ENCODE measurements around the gene RAB43.

DNA sequence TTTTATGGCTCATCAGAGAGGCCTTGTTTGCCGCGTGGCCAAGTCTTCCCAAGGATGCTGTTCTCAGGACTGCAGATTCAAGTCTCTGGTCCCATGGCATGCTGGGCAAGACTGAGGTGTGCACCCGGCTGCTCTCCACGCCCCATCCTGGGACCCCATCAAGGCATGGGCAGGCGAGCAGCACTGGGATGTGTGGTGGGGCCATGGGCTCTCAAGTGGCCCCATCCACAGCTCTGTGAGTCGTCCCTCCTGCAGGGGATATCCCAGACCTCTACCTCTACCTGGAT lies 74.1 kb downstream of the RAB43 start:
- TF ChIP-seq, protein P1, sequence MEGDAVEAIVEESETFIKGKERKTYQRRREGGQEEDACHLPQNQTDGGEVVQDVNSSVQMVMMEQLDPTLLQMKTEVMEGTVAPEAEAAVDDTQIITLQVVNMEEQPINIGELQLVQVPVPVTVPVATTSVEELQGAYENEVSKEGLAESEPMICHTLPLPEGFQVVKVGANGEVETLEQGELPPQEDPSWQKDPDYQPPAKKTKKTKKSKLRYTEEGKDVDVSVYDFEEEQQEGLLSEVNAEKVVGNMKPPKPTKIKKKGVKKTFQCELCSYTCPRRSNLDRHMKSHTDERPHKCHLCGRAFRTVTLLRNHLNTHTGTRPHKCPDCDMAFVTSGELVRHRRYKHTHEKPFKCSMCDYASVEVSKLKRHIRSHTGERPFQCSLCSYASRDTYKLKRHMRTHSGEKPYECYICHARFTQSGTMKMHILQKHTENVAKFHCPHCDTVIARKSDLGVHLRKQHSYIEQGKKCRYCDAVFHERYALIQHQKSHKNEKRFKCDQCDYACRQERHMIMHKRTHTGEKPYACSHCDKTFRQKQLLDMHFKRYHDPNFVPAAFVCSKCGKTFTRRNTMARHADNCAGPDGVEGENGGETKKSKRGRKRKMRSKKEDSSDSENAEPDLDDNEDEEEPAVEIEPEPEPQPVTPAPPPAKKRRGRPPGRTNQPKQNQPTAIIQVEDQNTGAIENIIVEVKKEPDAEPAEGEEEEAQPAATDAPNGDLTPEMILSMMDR (conservative IDR thresholded peaks at IDR 0.05; ENCODE audit: low read depth, low read length), result no peak
- TF ChIP-seq EZH2 (IDR thresholded peaks at IDR 0.05; ENCODE audit: borderline replicate concordance, low read depth, low read length, poor library complexity, severe bottlenecking), result no peak
